ENCODE measurements around the gene NCR3LG1.

- peak; percentile 75 for TF ChIP-seq CTCF (conservative IDR thresholded peaks at IDR 0.05; ENCODE audit: low read depth, low read length)
- TF ChIP-seq EZH2 (IDR thresholded peaks at IDR 0.05; ENCODE audit: low read length, unreplicated experiment): no peak
These were observed 3.0 kb downstream of the NCR3LG1 start for GRCh38 chr11:17354601-17354991.

Data from PC-3 (cell line).